GM06990 (cell line): Measurements from ENCODE around the gene ESPNL.

ENCODE experiments used
- DNase-seq: peaks from one replicate; pipeline ENCODE4 v3.0.0-alpha.2; 2011; ENCODE audit not compliant: insufficient read length; ENCODE audit errors: extremely low read depth
- H3K27me3 ChIP-seq: replicated peaks from 2 replicates; pipeline ENCODE4 v1.6.0; 2011; ENCODE audit warnings: low read length; ENCODE audit not compliant: control insufficient read depth, insufficient read depth
- H3K36me3 ChIP-seq: 2 replicates; pipeline ENCODE4 v1.5.1; 2011; ENCODE audit warnings: low read length; ENCODE audit not compliant: control insufficient read depth, insufficient read depth
- H3K4me3 ChIP-seq: replicated peaks from 2 replicates; pipeline ENCODE4 v1.5.1; 2011; ENCODE audit warnings: low read depth, mild to moderate bottlenecking, control low read depth, low read length
- TF ChIP-seq, protein P1 (sequence below): IDR thresholded peaks from 2 replicates; pipeline ENCODE4 v1.5.1; 2011; ENCODE audit warnings: low read length, control low read depth, mild to moderate bottlenecking, inconsistent platforms; ENCODE audit not compliant: insufficient read depth, poor library complexity, severe bottlenecking

The ESPNL gene

GRCh38 chr2:238082151-238082550 lies 18.0 kb upstream of the ESPNL start:
- Histone ChIP-seq H3K4me3 (no peak overlapping the region), H3K36me3 (peaks cover 21% of the 10 kb centered on the region), H3K27me3 (no peaks in the 10 kb centered on the region)
- TF ChIP-seq, protein P1, sequence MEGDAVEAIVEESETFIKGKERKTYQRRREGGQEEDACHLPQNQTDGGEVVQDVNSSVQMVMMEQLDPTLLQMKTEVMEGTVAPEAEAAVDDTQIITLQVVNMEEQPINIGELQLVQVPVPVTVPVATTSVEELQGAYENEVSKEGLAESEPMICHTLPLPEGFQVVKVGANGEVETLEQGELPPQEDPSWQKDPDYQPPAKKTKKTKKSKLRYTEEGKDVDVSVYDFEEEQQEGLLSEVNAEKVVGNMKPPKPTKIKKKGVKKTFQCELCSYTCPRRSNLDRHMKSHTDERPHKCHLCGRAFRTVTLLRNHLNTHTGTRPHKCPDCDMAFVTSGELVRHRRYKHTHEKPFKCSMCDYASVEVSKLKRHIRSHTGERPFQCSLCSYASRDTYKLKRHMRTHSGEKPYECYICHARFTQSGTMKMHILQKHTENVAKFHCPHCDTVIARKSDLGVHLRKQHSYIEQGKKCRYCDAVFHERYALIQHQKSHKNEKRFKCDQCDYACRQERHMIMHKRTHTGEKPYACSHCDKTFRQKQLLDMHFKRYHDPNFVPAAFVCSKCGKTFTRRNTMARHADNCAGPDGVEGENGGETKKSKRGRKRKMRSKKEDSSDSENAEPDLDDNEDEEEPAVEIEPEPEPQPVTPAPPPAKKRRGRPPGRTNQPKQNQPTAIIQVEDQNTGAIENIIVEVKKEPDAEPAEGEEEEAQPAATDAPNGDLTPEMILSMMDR, result no peak
- no peak for DNase-seq

DNA sequence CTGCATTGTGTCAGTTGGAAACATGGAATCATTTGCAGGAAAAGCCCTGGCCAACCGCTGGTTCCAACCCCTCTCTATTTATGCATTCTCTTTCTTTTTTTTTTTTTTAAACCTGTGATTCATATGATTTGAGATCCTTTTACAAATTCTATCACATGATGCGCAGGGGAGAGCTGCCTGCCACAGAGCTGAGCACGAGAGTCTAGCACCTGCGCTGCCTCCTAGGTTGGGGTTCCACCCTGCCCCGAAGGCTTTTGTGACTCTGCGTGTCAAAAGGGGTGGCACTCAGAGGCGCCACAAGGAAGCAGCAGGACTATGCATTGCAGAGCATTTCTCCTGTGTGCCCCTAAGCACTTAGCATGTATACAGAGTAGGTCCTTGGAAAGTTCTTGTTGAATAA lies 17.3 kb upstream of the ESPNL start:
- no peaks in the 10 kb centered on the region for H3K27me3 ChIP-seq
- TF ChIP-seq, protein P1, result no peak
- no peak for DNase-seq
- no peak overlapping the region for H3K4me3 ChIP-seq
- H3K36me3 ChIP-seq, result peaks cover 21% of the 10 kb centered on the region

DNA sequence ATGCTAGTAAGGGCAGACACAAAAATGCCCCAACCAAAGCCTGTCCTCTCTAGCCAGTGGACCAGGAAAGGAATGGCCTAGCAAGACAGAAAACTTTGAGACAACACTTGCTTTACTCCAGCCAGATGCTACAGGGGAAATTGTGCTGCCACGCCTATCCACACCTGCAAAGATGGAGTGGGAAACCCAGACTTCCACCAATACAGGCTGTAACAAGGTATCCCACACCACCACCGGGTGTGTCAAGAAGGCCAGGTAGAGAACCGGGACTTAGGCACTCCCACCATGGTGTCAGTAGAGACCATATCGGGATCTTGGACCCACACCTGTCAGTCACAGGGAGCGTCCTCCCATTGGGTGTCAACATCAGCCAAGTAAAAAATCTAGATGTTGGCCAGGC lies 16.2 kb upstream of the ESPNL start:
- H3K27me3 ChIP-seq, result no peaks in the 10 kb centered on the region
- no peak for DNase-seq
- H3K36me3 ChIP-seq, result peaks cover 21% of the 10 kb centered on the region
- H3K4me3 ChIP-seq, result no peak overlapping the region
- TF ChIP-seq, protein P1, result no peak

- no peak for DNase-seq
- H3K36me3 ChIP-seq, result peaks cover 21% of the 10 kb centered on the region
- H3K4me3 ChIP-seq, result no peak overlapping the region
- TF ChIP-seq, protein P1, result no peak
- H3K27me3 ChIP-seq, result no peaks in the 10 kb centered on the region
Measured at GRCh38 chr2:238084761-238085160, 15.4 kb upstream of the ESPNL start.

- Histone ChIP-seq H3K27me3 (no peaks in the 10 kb centered on the region), H3K36me3 (peaks cover 18% of the 10 kb centered on the region), H3K4me3 (no peak overlapping the region)
- DNase-seq, result no peak
- TF ChIP-seq, protein P1, result no peak
Measured at GRCh38 chr2:238085899-238086298, 14.2 kb upstream of the ESPNL start.

- no peak overlapping the region for H3K4me3 ChIP-seq
- TF ChIP-seq, protein P1, result no peak
- H3K27me3 ChIP-seq, result no peaks in the 10 kb centered on the region
- H3K36me3 ChIP-seq, result peaks cover 13% of the 10 kb centered on the region
- DNase-seq, result no peak
Measured at GRCh38 chr2:238087211-238087610, 12.9 kb upstream of the ESPNL start.
